ENCODE data around the gene CDH13.

GRCh38 chr16:83721676-83722075, 1094.9 kb downstream of the CDH13 start:
- TF ChIP-seq CTCF (IDR thresholded peaks at IDR 0.05; ENCODE audit: insufficient read depth, low read length) (no peak), POLR2AphosphoS5 (IDR thresholded peaks at IDR 0.05; ENCODE audit: low read depth) (no peak)
